ENCODE measurements around the gene ADAM10.

GRCh38 chr15:58629625-58630024, 119.9 kb downstream of the ADAM10 start:
- no peak for TF ChIP-seq POLR2A (IDR thresholded peaks at IDR 0.05)
- TF ChIP-seq, protein P1, sequence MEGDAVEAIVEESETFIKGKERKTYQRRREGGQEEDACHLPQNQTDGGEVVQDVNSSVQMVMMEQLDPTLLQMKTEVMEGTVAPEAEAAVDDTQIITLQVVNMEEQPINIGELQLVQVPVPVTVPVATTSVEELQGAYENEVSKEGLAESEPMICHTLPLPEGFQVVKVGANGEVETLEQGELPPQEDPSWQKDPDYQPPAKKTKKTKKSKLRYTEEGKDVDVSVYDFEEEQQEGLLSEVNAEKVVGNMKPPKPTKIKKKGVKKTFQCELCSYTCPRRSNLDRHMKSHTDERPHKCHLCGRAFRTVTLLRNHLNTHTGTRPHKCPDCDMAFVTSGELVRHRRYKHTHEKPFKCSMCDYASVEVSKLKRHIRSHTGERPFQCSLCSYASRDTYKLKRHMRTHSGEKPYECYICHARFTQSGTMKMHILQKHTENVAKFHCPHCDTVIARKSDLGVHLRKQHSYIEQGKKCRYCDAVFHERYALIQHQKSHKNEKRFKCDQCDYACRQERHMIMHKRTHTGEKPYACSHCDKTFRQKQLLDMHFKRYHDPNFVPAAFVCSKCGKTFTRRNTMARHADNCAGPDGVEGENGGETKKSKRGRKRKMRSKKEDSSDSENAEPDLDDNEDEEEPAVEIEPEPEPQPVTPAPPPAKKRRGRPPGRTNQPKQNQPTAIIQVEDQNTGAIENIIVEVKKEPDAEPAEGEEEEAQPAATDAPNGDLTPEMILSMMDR (IDR thresholded peaks at IDR 0.05), result no peak

Data from stomach (tissue), 4 donors.